Measurements from ENCODE around the gene SERPINA12.

SERPINA12 gene

GRCh38 chr14:94494085-94494484 is 15.2 kb downstream of the SERPINA12 start:
- DNase-seq (ENCODE audit: low read depth in 2 of 2) = no peak
- no peak for TF ChIP-seq CTCF (IDR thresholded peaks at IDR 0.05; ENCODE audit: low read depth, low read length)
- H3K4me3 ChIP-seq (replicated peaks in 1 of 2; ENCODE audit: low read depth in 2 of 2, low read length in 2 of 2) = no peak overlapping the region

GRCh38 chr14:94491511-94491910 is 17.8 kb downstream of the SERPINA12 start:
- no peak overlapping the region for H3K4me3 ChIP-seq (replicated peaks in 1 of 2; ENCODE audit: low read depth in 2 of 2, low read length in 2 of 2)
- TF ChIP-seq CTCF (IDR thresholded peaks at IDR 0.05; ENCODE audit: low read depth, low read length) = no peak
- peak in 1 of 2 donors; percentile 10 for DNase-seq (ENCODE audit: low read depth in 2 of 2)

GRCh38 chr14:94489336-94489735 is 19.9 kb downstream of the SERPINA12 start:
- no peak for DNase-seq (ENCODE audit: low read depth in 2 of 2)
- TF ChIP-seq CTCF (IDR thresholded peaks at IDR 0.05; ENCODE audit: low read depth, low read length) = no peak
- H3K4me3 ChIP-seq (replicated peaks in 1 of 2; ENCODE audit: low read depth in 2 of 2, low read length in 2 of 2) = no peak overlapping the region

GRCh38 chr14:94486883-94487282 is 22.4 kb downstream of the SERPINA12 start:
- no peak for DNase-seq (ENCODE audit: low read depth in 2 of 2)
- H3K4me3 ChIP-seq (replicated peaks in 1 of 2; ENCODE audit: low read depth in 2 of 2, low read length in 2 of 2) = no peak overlapping the region
- TF ChIP-seq CTCF (IDR thresholded peaks at IDR 0.05; ENCODE audit: low read depth, low read length) = no peak

- DNase-seq (ENCODE audit: low read depth in 2 of 2) = peak; percentile 57 to 59
- peak; percentile 100 for TF ChIP-seq CTCF (IDR thresholded peaks at IDR 0.05; ENCODE audit: low read depth, low read length)
- no peak overlapping the region for H3K4me3 ChIP-seq (replicated peaks in 1 of 2; ENCODE audit: low read depth in 2 of 2, low read length in 2 of 2)
These were observed 23.1 kb downstream of the SERPINA12 start for GRCh38 chr14:94485944-94486841.

- DNase-seq (ENCODE audit: low read depth in 2 of 2) = peak in 1 of 2 donors; percentile 46
- TF ChIP-seq CTCF (IDR thresholded peaks at IDR 0.05; ENCODE audit: low read depth, low read length) = no peak
- H3K4me3 ChIP-seq (replicated peaks in 1 of 2; ENCODE audit: low read depth in 2 of 2, low read length in 2 of 2) = no peak overlapping the region
These were observed 24.8 kb downstream of the SERPINA12 start for GRCh38 chr14:94484481-94484880.
